ENCODE results near the gene ADD2.
"Not testable (repeated sequence)": the region's sequence is repeated elsewhere in the genome, so short reads cannot be mapped to it uniquely, and the experiment has no call there.

ADD2 gene

DNA sequence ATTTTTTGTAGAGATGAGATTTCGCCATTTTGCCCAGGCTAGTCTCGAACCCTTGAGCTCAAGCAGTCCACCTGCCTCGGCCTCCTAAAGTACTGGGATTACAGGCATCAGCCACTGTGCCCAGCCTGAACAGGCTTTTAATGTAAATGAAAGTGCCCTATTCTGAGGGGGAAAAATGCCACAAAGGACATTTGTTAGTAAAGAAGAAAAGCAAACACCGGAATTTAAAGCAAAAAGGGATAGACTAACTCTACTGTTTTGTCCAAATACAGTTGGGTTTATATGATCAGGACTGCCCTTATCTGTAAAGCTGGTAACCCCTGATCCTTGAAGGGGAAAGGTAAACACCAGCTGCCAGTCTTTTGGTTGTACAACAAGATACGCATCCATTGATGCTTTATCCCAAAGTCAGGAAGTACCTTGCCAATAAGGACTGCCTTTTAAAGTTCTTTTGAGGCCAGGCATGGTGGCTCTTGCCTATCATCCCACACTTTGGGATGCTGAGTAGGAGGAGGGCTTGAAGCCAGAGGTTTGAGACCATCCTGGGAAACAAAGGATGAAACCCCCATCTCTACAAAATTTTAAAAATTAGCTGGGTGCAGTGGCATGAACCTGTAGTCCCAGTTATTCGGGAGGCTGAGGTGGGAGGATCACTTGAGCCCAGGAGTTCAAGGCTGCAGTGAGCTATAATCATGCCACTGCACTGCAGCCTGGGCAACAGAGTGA is 39.3 kb upstream of the ADD2 start:
- no peak overlapping the region for H3K4me3 ChIP-seq (ENCODE audit: low read depth, low read length)
- DNase-seq (ENCODE audit: low read depth) = no peak
- TF ChIP-seq, protein P1, sequence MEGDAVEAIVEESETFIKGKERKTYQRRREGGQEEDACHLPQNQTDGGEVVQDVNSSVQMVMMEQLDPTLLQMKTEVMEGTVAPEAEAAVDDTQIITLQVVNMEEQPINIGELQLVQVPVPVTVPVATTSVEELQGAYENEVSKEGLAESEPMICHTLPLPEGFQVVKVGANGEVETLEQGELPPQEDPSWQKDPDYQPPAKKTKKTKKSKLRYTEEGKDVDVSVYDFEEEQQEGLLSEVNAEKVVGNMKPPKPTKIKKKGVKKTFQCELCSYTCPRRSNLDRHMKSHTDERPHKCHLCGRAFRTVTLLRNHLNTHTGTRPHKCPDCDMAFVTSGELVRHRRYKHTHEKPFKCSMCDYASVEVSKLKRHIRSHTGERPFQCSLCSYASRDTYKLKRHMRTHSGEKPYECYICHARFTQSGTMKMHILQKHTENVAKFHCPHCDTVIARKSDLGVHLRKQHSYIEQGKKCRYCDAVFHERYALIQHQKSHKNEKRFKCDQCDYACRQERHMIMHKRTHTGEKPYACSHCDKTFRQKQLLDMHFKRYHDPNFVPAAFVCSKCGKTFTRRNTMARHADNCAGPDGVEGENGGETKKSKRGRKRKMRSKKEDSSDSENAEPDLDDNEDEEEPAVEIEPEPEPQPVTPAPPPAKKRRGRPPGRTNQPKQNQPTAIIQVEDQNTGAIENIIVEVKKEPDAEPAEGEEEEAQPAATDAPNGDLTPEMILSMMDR (conservative IDR thresholded peaks at IDR 0.05; ENCODE audit: low read depth, low read length) = no peak

DNA sequence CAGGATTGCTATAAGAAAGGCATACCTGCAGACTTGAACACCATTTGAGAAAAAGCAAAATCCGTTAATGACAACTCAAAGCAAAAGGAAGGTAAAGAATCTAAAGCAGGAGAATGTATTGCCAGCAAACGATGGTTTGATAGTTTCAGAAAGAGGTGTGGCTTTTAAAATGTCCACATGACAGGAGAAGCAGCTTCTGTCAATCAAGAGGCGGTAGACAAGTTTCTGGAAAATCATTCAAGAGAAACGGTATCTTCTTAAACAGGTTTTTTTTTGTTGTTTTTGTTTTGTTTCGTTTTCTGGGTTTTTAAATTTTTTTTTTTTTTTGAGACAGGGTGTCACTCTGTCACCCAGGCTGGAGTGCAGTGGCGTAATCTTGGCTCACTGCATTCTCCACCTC is 38.6 kb upstream of the ADD2 start:
- TF ChIP-seq, protein P1 (conservative IDR thresholded peaks at IDR 0.05; ENCODE audit: low read depth, low read length) = no peak
- no peak for DNase-seq (ENCODE audit: low read depth)

GRCh38 chr2:70806013-70806412 is 38.0 kb upstream of the ADD2 start:
- DNase-seq (ENCODE audit: low read depth) = no peak
- TF ChIP-seq, protein P1 (conservative IDR thresholded peaks at IDR 0.05; ENCODE audit: low read depth, low read length) = no peak
- no peak overlapping the region for H3K4me3 ChIP-seq (ENCODE audit: low read depth, low read length)

More for the DNA sequence above, 38.6 kb upstream of the ADD2 start:
- no peak overlapping the region for H3K4me3 ChIP-seq (ENCODE audit: low read depth, low read length)

GRCh38 chr2:70801607-70802263 is 33.7 kb upstream of the ADD2 start:
- no peak for DNase-seq (ENCODE audit: low read depth)
- TF ChIP-seq, protein P1 (conservative IDR thresholded peaks at IDR 0.05; ENCODE audit: low read depth, low read length) = no peak
- no peak overlapping the region for H3K4me3 ChIP-seq (ENCODE audit: low read depth, low read length)

- DNase-seq (ENCODE audit: low read depth) = no peak
- no peak overlapping the region for H3K4me3 ChIP-seq (ENCODE audit: low read depth, low read length)
- TF ChIP-seq, protein P1 (conservative IDR thresholded peaks at IDR 0.05; ENCODE audit: low read depth, low read length) = no peak
These were observed 31.7 kb upstream of the ADD2 start for GRCh38 chr2:70799706-70800105.

- not testable (repeated sequence) for H3K4me3 ChIP-seq (ENCODE audit: low read depth, low read length); DNase-seq (ENCODE audit: low read depth)
These were observed 30.0 kb upstream of the ADD2 start for GRCh38 chr2:70797996-70798395.

DNA sequence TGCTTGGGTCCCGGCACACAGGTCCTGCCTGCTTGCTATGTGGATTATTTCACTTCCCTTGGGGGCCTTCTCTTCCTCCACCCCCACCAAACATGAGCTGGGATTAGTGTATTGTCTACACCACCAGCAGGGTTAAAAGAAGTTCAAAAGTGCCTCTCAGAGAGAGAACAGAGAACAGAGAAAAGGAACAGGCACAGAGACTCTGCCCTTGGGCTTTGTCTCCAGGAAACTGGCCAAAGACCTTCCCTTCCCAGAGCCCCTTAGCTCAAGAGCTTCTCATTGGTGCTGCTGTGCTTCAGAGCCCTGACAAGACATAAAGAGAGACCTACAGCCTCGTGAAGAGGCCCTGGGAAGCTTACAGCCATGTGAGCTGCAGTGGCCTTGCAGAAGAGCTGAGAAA is 29.5 kb upstream of the ADD2 start:
- DNase-seq (ENCODE audit: low read depth) = no peak
- no peak overlapping the region for H3K4me3 ChIP-seq (ENCODE audit: low read depth, low read length)
- TF ChIP-seq, protein P1 (conservative IDR thresholded peaks at IDR 0.05; ENCODE audit: low read depth, low read length) = no peak

All from choroid plexus epithelial cell (primary cell).